Upper lobe of left lung (tissue), 4 donors: ENCODE results near the gene FREM1.

Experiments used
- EP300 ChIP-seq, 4 donors: sonication (generic); formaldehyde crosslinking; IDR thresholded peaks; one replicate each; pipeline ENCODE4 v1.5.1; 2017; ENCODE audit warnings: antibody characterized with exemption in 4 of 4, control low read depth in 2 of 4
- POLR2A ChIP-seq, 4 donors: fragments of 450-650 bp; IDR thresholded peaks; one replicate each; pipeline ENCODE4 v1.5.1; 2016 to 2017; ENCODE audit warnings: antibody characterized with exemption in 4 of 4, mild to moderate bottlenecking in 2 of 4
- POLR2AphosphoS5 ChIP-seq, 2 donors: sonication (generic); formaldehyde crosslinking; IDR thresholded peaks; one replicate each; pipeline ENCODE4 v1.5.1; 2017; ENCODE audit warnings: antibody characterized with exemption in 2 of 2
- TF ChIP-seq, protein P1 (sequence below), 6 experiments: fragments of 450-650 bp in 4 of 6; fragments of 200-600 bp in 2 of 6; sonication (generic) in 2 of 6; IDR thresholded peaks; one replicate each; pipeline ENCODE4 v1.5.1; 2016 to 2019; ENCODE audit warnings: antibody characterized with exemption in 6 of 6

DNA sequence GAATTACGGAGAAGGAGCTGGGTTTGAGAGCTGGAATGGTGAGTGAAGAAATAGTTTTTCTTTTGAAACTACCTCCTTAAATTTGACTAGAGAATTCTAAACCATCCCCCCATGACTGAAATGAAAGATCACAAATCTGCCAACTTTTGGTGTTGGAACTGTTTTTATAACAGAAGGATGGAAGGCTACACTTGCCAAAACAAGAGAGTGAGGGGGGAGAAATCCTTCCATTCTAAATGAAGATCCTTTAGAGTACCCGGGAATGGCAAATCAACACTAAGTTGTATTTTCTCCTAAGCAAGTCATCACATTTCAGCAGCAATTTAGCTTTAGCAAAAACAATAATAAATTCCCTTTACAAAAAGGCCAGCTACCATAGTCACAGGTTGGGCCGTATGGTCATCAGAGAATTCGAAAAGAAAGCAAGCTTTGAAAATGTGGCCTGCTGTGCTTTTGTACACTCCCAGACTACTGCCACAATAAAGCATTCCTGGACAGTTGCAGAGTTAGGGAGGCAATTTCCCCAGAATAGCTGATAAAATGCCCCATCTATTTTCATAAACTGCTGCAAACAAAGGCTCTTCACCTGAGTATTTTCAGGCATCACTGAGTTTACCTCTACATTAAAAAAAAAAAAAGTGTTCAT lies 25.0 kb upstream of the FREM1 start:
- TF ChIP-seq, protein P1, sequence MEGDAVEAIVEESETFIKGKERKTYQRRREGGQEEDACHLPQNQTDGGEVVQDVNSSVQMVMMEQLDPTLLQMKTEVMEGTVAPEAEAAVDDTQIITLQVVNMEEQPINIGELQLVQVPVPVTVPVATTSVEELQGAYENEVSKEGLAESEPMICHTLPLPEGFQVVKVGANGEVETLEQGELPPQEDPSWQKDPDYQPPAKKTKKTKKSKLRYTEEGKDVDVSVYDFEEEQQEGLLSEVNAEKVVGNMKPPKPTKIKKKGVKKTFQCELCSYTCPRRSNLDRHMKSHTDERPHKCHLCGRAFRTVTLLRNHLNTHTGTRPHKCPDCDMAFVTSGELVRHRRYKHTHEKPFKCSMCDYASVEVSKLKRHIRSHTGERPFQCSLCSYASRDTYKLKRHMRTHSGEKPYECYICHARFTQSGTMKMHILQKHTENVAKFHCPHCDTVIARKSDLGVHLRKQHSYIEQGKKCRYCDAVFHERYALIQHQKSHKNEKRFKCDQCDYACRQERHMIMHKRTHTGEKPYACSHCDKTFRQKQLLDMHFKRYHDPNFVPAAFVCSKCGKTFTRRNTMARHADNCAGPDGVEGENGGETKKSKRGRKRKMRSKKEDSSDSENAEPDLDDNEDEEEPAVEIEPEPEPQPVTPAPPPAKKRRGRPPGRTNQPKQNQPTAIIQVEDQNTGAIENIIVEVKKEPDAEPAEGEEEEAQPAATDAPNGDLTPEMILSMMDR (IDR thresholded peaks at IDR 0.05) = no peak
- TF ChIP-seq EP300 (IDR thresholded peaks at IDR 0.05) = no peak
- no peak for TF ChIP-seq POLR2A (IDR thresholded peaks at IDR 0.05)
- no peak for TF ChIP-seq POLR2AphosphoS5 (IDR thresholded peaks at IDR 0.05)
